HCT116 (cell line): ENCODE results near the gene UBA7. TPM values are rescaled to one million over a fixed set of nuclear protein-coding genes. Genes with fewer than 3 reads are reported as not detected.

ENCODE experiments used
- ATAC-seq: fragments of 200-7000 bp; cut with Tn5 transposase; 2 replicates; pipeline ENCODE4 v1.9.1; 2020; ENCODE audit warnings: mild to moderate bottlenecking, moderate library complexity
- BruUV-seq: library from RNA; stranded (reverse); fragments of 400-500 nt; replicated peaks from 2 replicates; lab custom pipeline; 2021; lab: Mats Ljungman, UMichigan
- CTCF ChIA-PET: fragments of 300-600 bp; sonication (Branson Sonifier 250); formaldehyde crosslinking; loops from one replicate; lab custom pipeline; 2021; ENCODE audit warnings: antibody characterized with exemption; lab: Charles Lee
- POLR2A ChIA-PET: fragments of 300-600, 350-600 bp; sonication (Branson Sonifier 250); formaldehyde crosslinking; loops from one replicate; lab custom pipeline; 2021; ENCODE audit warnings: antibody characterized with exemption; lab: Charles Lee
- RAD21 ChIA-PET, 2 experiments: fragments of 300-600 bp; sonication (Branson Sonifier 250); formaldehyde crosslinking; loops; one replicate each; lab custom pipeline; 2023; ENCODE audit warnings: low total read pairs in 2 of 2; ENCODE audit not compliant: uncharacterized antibody in 2 of 2, unreplicated experiment in 2 of 2, low non-redundant PET in 1 of 2; lab: Charles Lee
- DNase-seq: peaks from one replicate; pipeline ENCODE4 v3.0.0-alpha.2; 2010; ENCODE audit warnings: low read depth, low spot score
- H2AFZ ChIP-seq: fragments of 200-600 bp; shearing (Covaris generic), sonication (generic); 2 replicates; pipeline ENCODE4 v1.6.1; 2017; ENCODE audit warnings: low read depth, mixed run types, mixed read lengths, antibody characterized with exemption, low read length; ENCODE audit not compliant: poor library complexity, severe bottlenecking
- H3K27ac ChIP-seq: 2 replicates; pipeline ENCODE4 v1.5.1; 2012; ENCODE audit warnings: low read depth, low read length
- H3K27me3 ChIP-seq: fragments of 200-600 bp; sonication (generic); 2 replicates; pipeline ENCODE4 v1.6.1; 2016; ENCODE audit warnings: mixed run types, low read length, mixed read lengths; ENCODE audit not compliant: insufficient read depth
- H3K36me3 ChIP-seq, 2 experiments: fragments of 200-500 bp in 1 of 2; fragments of 200-600 bp in 1 of 2; sonication (Bioruptor generic) in 1 of 2; sonication (generic) in 1 of 2; 2 replicates each; pipeline versions ENCODE4 v1.5.1 to v1.6.1; 2014 to 2016; ENCODE audit warnings: low read length in 2 of 2, inconsistent platforms in 1 of 2, mixed read lengths in 1 of 2, mixed run types in 1 of 2; ENCODE audit not compliant: insufficient read depth in 2 of 2, control insufficient read depth in 1 of 2
- H3K4me1 ChIP-seq, 2 experiments: fragments of 200-600 bp in 1 of 2; sonication (generic) in 1 of 2; 2 replicates each; pipeline versions ENCODE4 v1.5.1 to v1.6.1; 2012 to 2017; ENCODE audit warnings: low read length in 2 of 2, inconsistent platforms in 1 of 2, mild to moderate bottlenecking in 1 of 2, mixed read lengths in 1 of 2, mixed run types in 1 of 2, moderate library complexity in 1 of 2; ENCODE audit not compliant: insufficient read depth in 2 of 2, control insufficient read depth in 1 of 2
- H3K4me2 ChIP-seq: fragments of 200-600 bp; sonication (generic); 2 replicates; pipeline ENCODE4 v1.6.1; 2017; ENCODE audit warnings: mixed run types, low read length, mixed read lengths
- H3K4me3 ChIP-seq, 2 experiments: fragments of 200-600 bp in 1 of 2; sonication (generic) in 1 of 2; replicated peaks in 1 of 2; 2 replicates each; pipeline ENCODE4 v1.5.1; 2011 to 2016; ENCODE audit warnings: low read length in 2 of 2, control low read depth in 1 of 2, low read depth in 1 of 2, mild to moderate bottlenecking in 1 of 2, mixed read lengths in 1 of 2, mixed run types in 1 of 2
- H3K79me2 ChIP-seq: fragments of 200-600 bp; sonication (generic); 2 replicates; pipeline ENCODE4 v1.6.1; 2017; ENCODE audit warnings: mild to moderate bottlenecking, mixed run types, low read length, moderate library complexity, mixed read lengths; ENCODE audit not compliant: insufficient read depth
- H3K9ac ChIP-seq: fragments of 200-600 bp; sonication (generic); 2 replicates; pipeline ENCODE4 v1.6.1; 2016; ENCODE audit warnings: low read length, mixed read lengths
- H3K9me2 ChIP-seq: fragments of 200-600 bp; sonication (generic), shearing (Covaris generic); 2 replicates; pipeline ENCODE4 v1.6.1; 2017; ENCODE audit warnings: mixed run types, mild to moderate bottlenecking, moderate library complexity; ENCODE audit not compliant: insufficient read depth
- H3K9me3 ChIP-seq, 2 experiments: fragments of 200-500 bp in 1 of 2; fragments of 200-600 bp in 1 of 2; sonication (Bioruptor generic) in 1 of 2; sonication (generic) in 1 of 2; 2 replicates each; pipeline ENCODE4 v1.6.1; 2014 to 2017; ENCODE audit warnings: low read length in 2 of 2, mixed read lengths in 2 of 2, inconsistent platforms in 1 of 2, low read depth in 1 of 2, mild to moderate bottlenecking in 1 of 2, mixed run types in 1 of 2, moderate library complexity in 1 of 2; ENCODE audit not compliant: control insufficient read depth in 1 of 2, insufficient read depth in 1 of 2
- H4K20me1 ChIP-seq: fragments of 200-600 bp; sonication (generic), shearing (Covaris generic); 2 replicates; pipeline ENCODE4 v1.6.1; 2017; ENCODE audit warnings: mixed run types, mild to moderate bottlenecking, moderate library complexity; ENCODE audit not compliant: insufficient read depth
- CBX3 ChIP-seq: IDR thresholded peaks from 2 replicates; pipeline ENCODE4 v1.6.1; 2012; ENCODE audit warnings: low read depth
- CEBPB ChIP-seq: IDR thresholded peaks from 2 replicates; pipeline ENCODE4 v1.6.1; 2012; ENCODE audit warnings: low read depth
- CTCF ChIP-seq, 3 experiments: fragments of 200-600 bp in 1 of 3; sonication (generic) in 1 of 3; IDR thresholded peaks in 2 of 3; conservative IDR thresholded peaks in 1 of 3; 2 replicates each; pipeline ENCODE4 v1.5.1; 2012 to 2017; ENCODE audit warnings: low read depth in 2 of 3, low read length in 2 of 3, antibody characterized with exemption in 1 of 3, borderline replicate concordance in 1 of 3, control low read depth in 1 of 3, mild to moderate bottlenecking in 1 of 3, mixed read lengths in 1 of 3, mixed run types in 1 of 3, moderate library complexity in 1 of 3; ENCODE audit not compliant: insufficient read depth in 1 of 3
- EGR1 ChIP-seq: IDR thresholded peaks from 2 replicates; pipeline ENCODE4 v1.6.1; 2012; ENCODE audit warnings: low read depth
- ELF1 ChIP-seq: IDR thresholded peaks from 2 replicates; pipeline ENCODE4 v1.6.1; 2012; ENCODE audit warnings: low read depth, borderline replicate concordance
- EZH2 ChIP-seq: fragments of 200-600 bp; sonication (generic); IDR thresholded peaks from 2 replicates; pipeline ENCODE4 v1.6.1; 2017; ENCODE audit warnings: antibody characterized with exemption, mixed run types
- FOSL1 ChIP-seq: IDR thresholded peaks from 2 replicates; pipeline ENCODE4 v1.6.1; 2012; ENCODE audit warnings: low read depth
- JUND ChIP-seq: IDR thresholded peaks from 2 replicates; pipeline ENCODE4 v1.6.1; 2012
- POLR2AphosphoS5 ChIP-seq: IDR thresholded peaks from 2 replicates; pipeline ENCODE4 v1.6.1; 2011; ENCODE audit warnings: mild to moderate bottlenecking, low read depth, low read length, moderate library complexity
- RAD21 ChIP-seq: IDR thresholded peaks from 2 replicates; pipeline ENCODE4 v1.6.1; 2012; ENCODE audit warnings: low read depth, mild to moderate bottlenecking
- SRF ChIP-seq: IDR thresholded peaks from 2 replicates; pipeline ENCODE4 v1.6.1; 2012; ENCODE audit warnings: low read depth
- YY1 ChIP-seq: IDR thresholded peaks from 2 replicates; pipeline ENCODE4 v1.6.1; 2011; ENCODE audit warnings: low read length, low read depth, moderate library complexity, mild to moderate bottlenecking; ENCODE audit not compliant: insufficient replicate concordance; ENCODE audit errors: extremely low read depth
- ZBTB33 ChIP-seq: IDR thresholded peaks from 2 replicates; pipeline ENCODE4 v1.6.1; 2011; ENCODE audit warnings: mild to moderate bottlenecking, low read length, moderate library complexity; ENCODE audit not compliant: insufficient replicate concordance; ENCODE audit errors: extremely low read depth
- ZFX ChIP-seq: fragments of 450-650 bp; IDR thresholded peaks from 2 replicates; pipeline ENCODE4 v1.6.1; 2017
- ZNF274 ChIP-seq: fragments of 200-500 bp; sonication (Bioruptor generic); IDR thresholded peaks from 2 replicates; pipeline ENCODE4 v1.6.1; 2014; ENCODE audit warnings: mild to moderate bottlenecking, low read depth, low read length, inconsistent platforms
- intact Hi-C: fragments of 100-400 bp; cut with micrococcal nuclease; formaldehyde crosslinking; loops from 2 replicates; pipeline ENCODE4 v1.10.0; 2022
- total RNA-seq: library from RNA; stranded (reverse); gene quantifications from one replicate; pipeline ENCODE4 v1.2.1, GENCODE V29; 2021; ENCODE audit not compliant: unreplicated experiment
- TF ChIP-seq, protein P1 (sequence below): IDR thresholded peaks from 2 replicates; pipeline ENCODE4 v1.6.1; 2012
- TF ChIP-seq, protein P2 (sequence below): IDR thresholded peaks from 2 replicates; pipeline ENCODE4 v1.6.1; 2012; ENCODE audit warnings: low read depth
- TF ChIP-seq, protein P3 (sequence below): IDR thresholded peaks from 2 replicates; pipeline ENCODE4 v1.6.1; 2012

UBA7 gene
- total RNA-seq, 1 experiment from 2014 or later, result 2.6 TPM

DNA sequence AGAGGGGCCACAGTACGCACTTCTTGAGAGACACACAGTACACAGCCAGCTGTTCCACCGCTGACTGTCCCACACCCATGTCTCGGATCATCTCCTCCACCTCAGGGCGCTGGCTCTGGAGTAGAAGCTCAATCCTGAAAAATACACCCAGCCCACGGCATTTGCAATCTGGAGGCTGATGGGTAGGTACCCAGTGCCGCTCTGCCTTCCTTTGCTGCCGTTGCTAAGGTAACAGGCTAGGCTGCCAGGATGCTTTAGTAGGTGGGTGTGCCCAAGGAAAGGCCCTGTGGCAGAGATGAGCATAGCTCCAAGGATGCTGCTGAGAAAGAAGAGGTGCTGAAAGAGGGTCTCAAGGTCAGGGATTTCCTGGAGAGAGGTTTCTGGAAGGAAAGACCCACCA, 28.1 kb upstream of the UBA7 start:
- Histone ChIP-seq H3K27me3 (no peaks in the 10 kb centered on the region), H3K9me3 (no peaks in the 10 kb centered on the region), H3K79me2 (no peaks in the 10 kb centered on the region), H3K9ac (no peak overlapping the region), H3K4me2 (no peak overlapping the region), H3K4me3 (no peak overlapping the region), H2AFZ (no peak overlapping the region), H3K9me2 (no peaks in the 10 kb centered on the region), H3K4me1 (peaks cover 4 to 10% of the 10 kb centered on the region in 2 experiments; a peak in 1 of 4 replicates), H4K20me1 (no peaks in the 10 kb centered on the region; the same call in 1 of the 2 replicates), H3K27ac (no peak overlapping the region), H3K36me3 (peaks cover 13 to 31% of the 10 kb centered on the region in 2 experiments; a peak in 2 of 4 replicates)
- BruUV-seq, result no TSS peak
- RAD21 ChIA-PET, result no interaction called here
- CTCF ChIA-PET, result interaction anchor here (1.7 to 2.8 kb wide), 4 partner anchors 39 to 302 kb away, joined by 5 to 13 read pairs (median 8); partner anchors contain the start of gene INKA1
- DNase-seq (no peak), ATAC-seq (no peak)
- TF ChIP-seq CTCF (IDR thresholded peaks at IDR 0.05 in 2 of 3, conservative IDR thresholded peaks at IDR 0.05 in 1 of 3; ENCODE audit: borderline replicate concordance in 1 of 3, insufficient read depth in 1 of 3, low read depth in 2 of 3, low read length in 2 of 3) (no peak), RAD21 (no peak), EGR1 (no peak), ZBTB33 (no peak), YY1 (no peak), JUND (no peak), POLR2AphosphoS5 (no peak), ZNF274 (no peak), ZFX (no peak), EZH2 (no peak), SRF (no peak), CEBPB (no peak), CBX3 (no peak), FOSL1 (no peak), ELF1 (no peak)
- TF ChIP-seq, protein P1, sequence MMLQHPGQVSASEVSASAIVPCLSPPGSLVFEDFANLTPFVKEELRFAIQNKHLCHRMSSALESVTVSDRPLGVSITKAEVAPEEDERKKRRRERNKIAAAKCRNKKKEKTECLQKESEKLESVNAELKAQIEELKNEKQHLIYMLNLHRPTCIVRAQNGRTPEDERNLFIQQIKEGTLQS, result no peak
- TF ChIP-seq, protein P2, sequence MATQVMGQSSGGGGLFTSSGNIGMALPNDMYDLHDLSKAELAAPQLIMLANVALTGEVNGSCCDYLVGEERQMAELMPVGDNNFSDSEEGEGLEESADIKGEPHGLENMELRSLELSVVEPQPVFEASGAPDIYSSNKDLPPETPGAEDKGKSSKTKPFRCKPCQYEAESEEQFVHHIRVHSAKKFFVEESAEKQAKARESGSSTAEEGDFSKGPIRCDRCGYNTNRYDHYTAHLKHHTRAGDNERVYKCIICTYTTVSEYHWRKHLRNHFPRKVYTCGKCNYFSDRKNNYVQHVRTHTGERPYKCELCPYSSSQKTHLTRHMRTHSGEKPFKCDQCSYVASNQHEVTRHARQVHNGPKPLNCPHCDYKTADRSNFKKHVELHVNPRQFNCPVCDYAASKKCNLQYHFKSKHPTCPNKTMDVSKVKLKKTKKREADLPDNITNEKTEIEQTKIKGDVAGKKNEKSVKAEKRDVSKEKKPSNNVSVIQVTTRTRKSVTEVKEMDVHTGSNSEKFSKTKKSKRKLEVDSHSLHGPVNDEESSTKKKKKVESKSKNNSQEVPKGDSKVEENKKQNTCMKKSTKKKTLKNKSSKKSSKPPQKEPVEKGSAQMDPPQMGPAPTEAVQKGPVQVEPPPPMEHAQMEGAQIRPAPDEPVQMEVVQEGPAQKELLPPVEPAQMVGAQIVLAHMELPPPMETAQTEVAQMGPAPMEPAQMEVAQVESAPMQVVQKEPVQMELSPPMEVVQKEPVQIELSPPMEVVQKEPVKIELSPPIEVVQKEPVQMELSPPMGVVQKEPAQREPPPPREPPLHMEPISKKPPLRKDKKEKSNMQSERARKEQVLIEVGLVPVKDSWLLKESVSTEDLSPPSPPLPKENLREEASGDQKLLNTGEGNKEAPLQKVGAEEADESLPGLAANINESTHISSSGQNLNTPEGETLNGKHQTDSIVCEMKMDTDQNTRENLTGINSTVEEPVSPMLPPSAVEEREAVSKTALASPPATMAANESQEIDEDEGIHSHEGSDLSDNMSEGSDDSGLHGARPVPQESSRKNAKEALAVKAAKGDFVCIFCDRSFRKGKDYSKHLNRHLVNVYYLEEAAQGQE, result no peak
- TF ChIP-seq, protein P3, sequence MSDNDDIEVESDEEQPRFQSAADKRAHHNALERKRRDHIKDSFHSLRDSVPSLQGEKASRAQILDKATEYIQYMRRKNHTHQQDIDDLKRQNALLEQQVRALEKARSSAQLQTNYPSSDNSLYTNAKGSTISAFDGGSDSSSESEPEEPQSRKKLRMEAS, result no peak
- intact Hi-C loops, result loop anchor here (1.0 kb wide), 1 partner anchor 64 kb away; no protein-coding TSS in a partner anchor
- POLR2A ChIA-PET, result no interaction called here
